H9 (cell line): ENCODE data around the gene DERA. TPM values are rescaled to one million over a fixed set of nuclear protein-coding genes. Genes with fewer than 3 reads are reported as not detected.

Source experiments
- DNase-seq: peaks from one replicate; pipeline ENCODE4 v3.0.0-alpha.2; 2017
- H2AFZ ChIP-seq: one replicate; pipeline ENCODE4 v1.6.1; 2013; ENCODE audit warnings: mild to moderate bottlenecking, low read length, control low read depth, moderate library complexity
- H2AK5ac ChIP-seq: 2 replicates; pipeline ENCODE4 v1.6.1; 2013; ENCODE audit warnings: low read length, control low read depth, mixed read lengths; ENCODE audit not compliant: insufficient read length
- H2BK120ac ChIP-seq: one replicate; pipeline ENCODE4 v1.6.1; 2013; ENCODE audit warnings: low read depth, mild to moderate bottlenecking, low read length, control low read depth, inconsistent platforms; ENCODE audit not compliant: poor library complexity, severe bottlenecking
- H2BK12ac ChIP-seq: 2 replicates; pipeline ENCODE4 v1.6.1; 2013; ENCODE audit warnings: low read length, control low read depth, mixed read lengths, low read depth; ENCODE audit not compliant: insufficient read length
- H2BK15ac ChIP-seq: 2 replicates; pipeline ENCODE4 v1.6.1; 2013; ENCODE audit warnings: low read depth, low read length, control low read depth
- H2BK20ac ChIP-seq: one replicate; pipeline ENCODE4 v1.6.1; 2013; ENCODE audit warnings: low read depth, mild to moderate bottlenecking, low read length, control low read depth, inconsistent platforms; ENCODE audit not compliant: poor library complexity, severe bottlenecking
- H2BK5ac ChIP-seq: 2 replicates; pipeline ENCODE4 v1.6.1; 2013; ENCODE audit warnings: low read length, control low read depth, mixed read lengths; ENCODE audit not compliant: insufficient read length
- H3K14ac ChIP-seq: 2 replicates; pipeline ENCODE4 v1.6.1; 2013; ENCODE audit warnings: low read length, control low read depth; ENCODE audit not compliant: insufficient read depth
- H3K18ac ChIP-seq: 2 replicates; pipeline ENCODE4 v1.6.1; 2013; ENCODE audit warnings: low read depth, mild to moderate bottlenecking, mixed read lengths, low read length, control low read depth; ENCODE audit not compliant: insufficient read length
- H3K23ac ChIP-seq: 2 replicates; pipeline ENCODE4 v1.6.1; 2013; ENCODE audit warnings: low read length, control low read depth, mixed read lengths, low read depth; ENCODE audit not compliant: insufficient read length
- H3K23me2 ChIP-seq: 2 replicates; pipeline ENCODE4 v1.6.1; 2013; ENCODE audit warnings: low read depth, mild to moderate bottlenecking, mixed read lengths, low read length, control low read depth; ENCODE audit not compliant: insufficient read length, poor library complexity, severe bottlenecking
- H3K27ac ChIP-seq: 2 replicates; pipeline ENCODE4 v1.5.1; 2013; ENCODE audit warnings: low read length, control low read depth, mixed read lengths, low read depth; ENCODE audit not compliant: insufficient read length
- H3K27me3 ChIP-seq: 2 replicates; pipeline ENCODE4 v1.6.1; 2013; ENCODE audit warnings: low read length, control low read depth, inconsistent platforms; ENCODE audit not compliant: insufficient read depth
- H3K4ac ChIP-seq: 2 replicates; pipeline ENCODE4 v1.6.1; 2013; ENCODE audit warnings: low read depth, mild to moderate bottlenecking, control low read depth, inconsistent platforms, low read length, moderate library complexity
- H3K4me1 ChIP-seq: 2 replicates; pipeline ENCODE4 v1.6.1; 2013; ENCODE audit warnings: low read length, control low read depth, inconsistent platforms; ENCODE audit not compliant: insufficient read depth
- H3K4me2 ChIP-seq: 2 replicates; pipeline ENCODE4 v1.6.1; 2013; ENCODE audit warnings: low read length, control low read depth, mixed read lengths; ENCODE audit not compliant: insufficient read length, insufficient read depth
- H3K56ac ChIP-seq: 2 replicates; pipeline ENCODE4 v1.6.1; 2013; ENCODE audit warnings: low read depth, mild to moderate bottlenecking, mixed read lengths, low read length, control low read depth; ENCODE audit not compliant: insufficient read length
- H3K79me1 ChIP-seq: 2 replicates; pipeline ENCODE4 v1.6.1; 2013; ENCODE audit warnings: low read depth, mild to moderate bottlenecking, moderate library complexity, low read length, control low read depth, inconsistent platforms; ENCODE audit not compliant: insufficient read depth, poor library complexity, severe bottlenecking
- H3K79me2 ChIP-seq: 2 replicates; pipeline ENCODE4 v1.6.1; 2013; ENCODE audit warnings: low read length, control low read depth, inconsistent platforms; ENCODE audit not compliant: insufficient read depth
- H3K9ac ChIP-seq: 2 replicates; pipeline ENCODE4 v1.6.1; 2013; ENCODE audit warnings: low read length, control low read depth, mixed read lengths; ENCODE audit not compliant: insufficient read length; ENCODE audit errors: extremely low read depth
- H3K9me3 ChIP-seq: one replicate; pipeline ENCODE4 v1.6.1; 2013; ENCODE audit warnings: low read depth, low read length, inconsistent platforms; ENCODE audit not compliant: control insufficient read depth
- H3T11ph ChIP-seq: one replicate; pipeline ENCODE4 v1.6.1; 2013; ENCODE audit warnings: mild to moderate bottlenecking, low read length, control low read depth, inconsistent platforms
- H4K20me1 ChIP-seq: one replicate; pipeline ENCODE4 v1.6.1; 2013; ENCODE audit not compliant: control insufficient read depth, insufficient read length, insufficient read depth
- H4K5ac ChIP-seq: 2 replicates; pipeline ENCODE4 v1.6.1; 2013; ENCODE audit warnings: low read depth, mild to moderate bottlenecking, mixed read lengths, low read length, control low read depth; ENCODE audit not compliant: insufficient read length
- H4K8ac ChIP-seq: replicated peaks from 2 replicates; pipeline ENCODE4 v1.6.1; 2013; ENCODE audit warnings: low read length, control low read depth, mixed read lengths, low read depth; ENCODE audit not compliant: insufficient read length
- H4K91ac ChIP-seq: 2 replicates; pipeline ENCODE4 v1.6.1; 2013; ENCODE audit warnings: low read depth, mild to moderate bottlenecking, moderate library complexity, mixed read lengths, low read length, control low read depth; ENCODE audit not compliant: insufficient read length
- H3K27ac Mint-ChIP-seq, 3 experiments: 2 replicates in 2 of 3; 3 replicates in 1 of 3; pipeline ENCODE4 v1.8.0; 2020 to 2021; ENCODE audit warnings: mixed read lengths in 3 of 3, mild to moderate bottlenecking in 1 of 3, moderate library complexity in 1 of 3
- H3K27me3 Mint-ChIP-seq: 2 replicates; pipeline ENCODE4 v1.8.0; 2021; ENCODE audit warnings: low read depth, mild to moderate bottlenecking, moderate library complexity, mixed read lengths
- H3K36me3 Mint-ChIP-seq, 3 experiments: 2 replicates in 2 of 3; 3 replicates in 1 of 3; pipeline ENCODE4 v1.8.0; 2020 to 2021; ENCODE audit warnings: low read depth in 3 of 3, mixed read lengths in 3 of 3; ENCODE audit not compliant: insufficient read depth in 1 of 3
- H3K4me1 Mint-ChIP-seq, 2 experiments: 2 replicates each; pipeline ENCODE4 v1.8.0; 2020; ENCODE audit warnings: mixed read lengths in 2 of 2
- H3K4me3 Mint-ChIP-seq, 2 experiments: 2 replicates in 1 of 2; 3 replicates in 1 of 2; pipeline ENCODE4 v1.8.0; 2020 to 2021; ENCODE audit warnings: mild to moderate bottlenecking in 2 of 2, mixed read lengths in 2 of 2, moderate library complexity in 1 of 2
- H3K9me3 Mint-ChIP-seq, 2 experiments: 2 replicates in 1 of 2; 3 replicates in 1 of 2; pipeline ENCODE4 v1.8.0; 2020; ENCODE audit warnings: mild to moderate bottlenecking in 2 of 2, mixed read lengths in 2 of 2, moderate library complexity in 1 of 2
- WGBS: extraction: QIAGEN DNeasy Blood & Tissue Kit; methylation state at CpG from one replicate; pipeline ENCODE4 v1.1.7; 2013; ENCODE audit warnings: missing lambda C conversion rate, low lambda C conversion rate, mixed read lengths; ENCODE audit not compliant: insufficient read length; ENCODE audit errors: extremely low coverage; 5-methylcytosine and 5-hydroxymethylcytosine counted together
- total RNA-seq: library from RNA; stranded (reverse); gene quantifications from 2 replicates; pipeline ENCODE4 v1.2.1, GENCODE V29; 2021
- TF ChIP-seq, protein P1 (sequence below): fragments of 200-600 bp; sonication (generic); conservative IDR thresholded peaks from 3 replicates; pipeline ENCODE4 v1.8.0; 2021; ENCODE audit warnings: antibody characterized with exemption, mild to moderate bottlenecking

The DERA gene
- total RNA-seq, 1 experiment from 2014 or later = 20.9 TPM

DNA sequence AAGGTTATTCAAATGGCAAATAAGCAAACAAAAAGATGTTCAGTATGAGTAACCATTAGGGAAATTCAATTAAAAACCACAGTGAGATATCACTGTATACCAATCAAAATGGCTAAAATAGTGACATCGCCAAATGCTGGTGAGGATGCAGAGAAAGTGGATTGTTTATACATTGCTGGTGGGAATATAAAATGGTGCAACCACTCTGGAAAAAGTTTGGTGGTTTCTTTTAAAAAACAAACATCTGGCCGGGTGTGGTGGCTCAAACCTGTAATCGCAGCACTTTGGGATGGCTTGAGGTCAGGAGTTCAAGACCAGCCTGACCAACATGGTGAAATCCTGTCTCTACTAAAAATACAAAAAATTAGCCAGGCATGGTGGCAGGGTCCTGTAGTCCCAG, 42.9 kb upstream of the DERA start:
- no peaks in the 10 kb centered on the region for H3K79me1 ChIP-seq
- no peak overlapping the region for H3K56ac ChIP-seq
- Mint-ChIP-seq H3K27me3 (no peaks in the 10 kb centered on the region), H3K36me3 (no peaks in the 10 kb centered on the region), H3K4me3 (no peak overlapping the region), H3K27ac (no peak overlapping the region), H3K9me3 (no peaks in the 10 kb centered on the region), H3K4me1 (peaks cover 28 to 29% of the 10 kb centered on the region in 2 experiments)
- no peak overlapping the region for H2BK5ac ChIP-seq
- no peak overlapping the region for H3K9ac ChIP-seq
- TF ChIP-seq, protein P1, sequence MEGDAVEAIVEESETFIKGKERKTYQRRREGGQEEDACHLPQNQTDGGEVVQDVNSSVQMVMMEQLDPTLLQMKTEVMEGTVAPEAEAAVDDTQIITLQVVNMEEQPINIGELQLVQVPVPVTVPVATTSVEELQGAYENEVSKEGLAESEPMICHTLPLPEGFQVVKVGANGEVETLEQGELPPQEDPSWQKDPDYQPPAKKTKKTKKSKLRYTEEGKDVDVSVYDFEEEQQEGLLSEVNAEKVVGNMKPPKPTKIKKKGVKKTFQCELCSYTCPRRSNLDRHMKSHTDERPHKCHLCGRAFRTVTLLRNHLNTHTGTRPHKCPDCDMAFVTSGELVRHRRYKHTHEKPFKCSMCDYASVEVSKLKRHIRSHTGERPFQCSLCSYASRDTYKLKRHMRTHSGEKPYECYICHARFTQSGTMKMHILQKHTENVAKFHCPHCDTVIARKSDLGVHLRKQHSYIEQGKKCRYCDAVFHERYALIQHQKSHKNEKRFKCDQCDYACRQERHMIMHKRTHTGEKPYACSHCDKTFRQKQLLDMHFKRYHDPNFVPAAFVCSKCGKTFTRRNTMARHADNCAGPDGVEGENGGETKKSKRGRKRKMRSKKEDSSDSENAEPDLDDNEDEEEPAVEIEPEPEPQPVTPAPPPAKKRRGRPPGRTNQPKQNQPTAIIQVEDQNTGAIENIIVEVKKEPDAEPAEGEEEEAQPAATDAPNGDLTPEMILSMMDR = no peak
- no peak overlapping the region for H3K4ac ChIP-seq
- H2BK20ac ChIP-seq = no peak overlapping the region
- no peak overlapping the region for H3T11ph ChIP-seq
- no peak overlapping the region for H3K4me2 ChIP-seq
- H3K18ac ChIP-seq = no peak overlapping the region
- no peak overlapping the region for H2BK15ac ChIP-seq
- no peaks in the 10 kb centered on the region for H3K9me3 ChIP-seq
- H3K23ac ChIP-seq = no peak overlapping the region
- DNase-seq = no peak
- WGBS = no CpG with 5 or more reads among the region's 3 CpGs
- H2BK12ac ChIP-seq = no peak overlapping the region
- H3K27ac ChIP-seq = no peak overlapping the region
- H4K91ac ChIP-seq = no peak overlapping the region
- H3K14ac ChIP-seq = no peak overlapping the region
- no peaks in the 10 kb centered on the region for H3K27me3 ChIP-seq
- H4K20me1 ChIP-seq = no peaks in the 10 kb centered on the region
- H2BK120ac ChIP-seq = no peak overlapping the region
- H2AK5ac ChIP-seq = no peak overlapping the region
- no peak overlapping the region for H2AFZ ChIP-seq
- no peak overlapping the region for H4K5ac ChIP-seq
- no peaks in the 10 kb centered on the region for H3K23me2 ChIP-seq
- H3K4me1 ChIP-seq = peaks cover 2% of the 10 kb centered on the region; the same call in 1 of the 2 replicates
- H4K8ac ChIP-seq = no peak overlapping the region
- no peaks in the 10 kb centered on the region for H3K79me2 ChIP-seq
